Thyroid gland (tissue), 4 donors: ENCODE measurements around the gene ZNF22. TPM values are rescaled to one million over a fixed set of nuclear protein-coding genes. Genes with fewer than 3 reads are reported as not detected.

Experiments
- DNase-seq, 2 donors: peaks; one replicate each; pipeline ENCODE4 v3.0.0-alpha.2; 2019
- H3K27ac ChIP-seq, 3 donors: fragments of 200-600 bp; sonication (generic); 1 replicate in 2 of 3; 2 replicates in 1 of 3; pipeline ENCODE4 v1.5.1; 2016 to 2019; ENCODE audit warnings: mild to moderate bottlenecking in 1 of 3, moderate library complexity in 1 of 3
- H3K27me3 ChIP-seq: fragments of 200-600 bp; sonication (generic); one replicate; pipeline ENCODE4 v1.5.1; 2019
- H3K36me3 ChIP-seq, 2 donors: fragments of 200-600 bp; sonication (generic); one replicate each; pipeline ENCODE4 v1.5.1; 2016 to 2019
- H3K4me1 ChIP-seq, 2 donors: fragments of 200-600 bp; sonication (generic); one replicate each; pipeline ENCODE4 v1.5.1; 2017 to 2019
- H3K4me3 ChIP-seq, 3 donors: fragments of 200-600 bp; sonication (generic); replicated peaks in 1 of 3; 1 replicate in 2 of 3; 2 replicates in 1 of 3; pipeline ENCODE4 v1.5.1; 2016; ENCODE audit warnings: mild to moderate bottlenecking in 1 of 3
- H3K9me3 ChIP-seq: fragments of 200-600 bp; sonication (generic); one replicate; pipeline ENCODE4 v1.5.1; 2017
- CTCF ChIP-seq, 6 experiments: fragments of 200-600 bp in 3 of 6; fragments of 450-650 bp in 3 of 6; sonication (generic) in 3 of 6; IDR thresholded peaks; one replicate each; pipeline ENCODE4 v1.5.1; 2016 to 2019; ENCODE audit warnings: antibody characterized with exemption in 6 of 6, mild to moderate bottlenecking in 2 of 6, inconsistent platforms in 1 of 6, moderate library complexity in 1 of 6
- POLR2A ChIP-seq, 2 donors: fragments of 450-650 bp; IDR thresholded peaks; one replicate each; pipeline ENCODE4 v1.6.1; 2017; ENCODE audit warnings: antibody characterized with exemption in 2 of 2, mild to moderate bottlenecking in 2 of 2, moderate library complexity in 1 of 2
- WGBS, 2 donors: methylation state at CpG; one replicate each; pipeline ENCODE4 v1.1.5; 2017; 5-methylcytosine and 5-hydroxymethylcytosine counted together
- intact Hi-C: fragments of 100-400 bp; cut with DNase I; formaldehyde crosslinking; loops from one replicate; pipeline ENCODE4 v1.15.1; 2023
- total RNA-seq, 4 donors: library from RNA; depleted of rRNA; stranded (reverse); fragments of >200 nt; gene quantifications; one replicate each; pipeline ENCODE4 v1.2.3, GENCODE V29; 2016

The ZNF22 gene
- total RNA-seq, 4 donors from 2014 or later: 28.5 to 40.3 (median 33.1) TPM

GRCh38 chr10:44986670-44987069, 14.1 kb upstream of the ZNF22 start:
- WGBS, 2 donors: 70 to 74% methylated on average over 3 of the region's 3 CpGs
- peak overlapping the region in 2 of 3 donors; percentile 1 to 56 for H3K27ac ChIP-seq
- TF ChIP-seq CTCF (IDR thresholded peaks at IDR 0.05): no peak
- TF ChIP-seq POLR2A (IDR thresholded peaks at IDR 0.05): no peak
- peaks cover 0 to 50% of the 10 kb centered on the region in 2 donors for H3K4me1 ChIP-seq
- no peaks in the 10 kb centered on the region for H3K9me3 ChIP-seq
- no peaks in the 10 kb centered on the region for H3K27me3 ChIP-seq
- DNase-seq: no peak
- peaks cover 81 to 83% of the 10 kb centered on the region in 2 donors for H3K36me3 ChIP-seq
- intact Hi-C loops: no loop called here
- H3K4me3 ChIP-seq: no peak overlapping the region

- Histone ChIP-seq H3K4me1 (peaks cover 0 to 61% of the 10 kb centered on the region in 2 donors), H3K4me3 (no peak overlapping the region), H3K27me3 (no peaks in the 10 kb centered on the region), H3K27ac (no peak overlapping the region), H3K9me3 (no peaks in the 10 kb centered on the region), H3K36me3 (peaks cover 86 to 87% of the 10 kb centered on the region in 2 donors)
- WGBS, 2 donors: 88% methylated on average over 7 to 10 of the region's 10 CpGs
- TF ChIP-seq POLR2A (IDR thresholded peaks at IDR 0.05) (no peak), CTCF (IDR thresholded peaks at IDR 0.05) (no peak)
- DNase-seq: no peak
- intact Hi-C loops: no loop called here
Measured at GRCh38 chr10:44988957-44989585, 11.7 kb upstream of the ZNF22 start.

GRCh38 chr10:44989597-44990301, 11.0 kb upstream of the ZNF22 start:
- TF ChIP-seq POLR2A (IDR thresholded peaks at IDR 0.05) (no peak), CTCF (IDR thresholded peaks at IDR 0.05) (no peak)
- DNase-seq: peak in 1 of 2 donors; percentile 3
- intact Hi-C loops: no loop called here
- Histone ChIP-seq H3K27me3 (no peaks in the 10 kb centered on the region), H3K36me3 (peaks cover 80 to 81% of the 10 kb centered on the region in 2 donors), H3K4me3 (no peak overlapping the region), H3K4me1 (peaks cover 1 to 61% of the 10 kb centered on the region in 2 donors), H3K9me3 (no peaks in the 10 kb centered on the region), H3K27ac (peak overlapping the region in 1 of 3 donors; percentile 43)
- WGBS, 2 donors: 77 to 85% methylated on average over 12 to 14 of the region's 14 CpGs

- no peak for TF ChIP-seq CTCF (IDR thresholded peaks at IDR 0.05)
- no peak for TF ChIP-seq POLR2A (IDR thresholded peaks at IDR 0.05)
- Histone ChIP-seq H3K9me3 (no peaks in the 10 kb centered on the region), H3K27ac (peak overlapping the region in 1 of 3 donors; percentile 43), H3K4me3 (no peak overlapping the region), H3K27me3 (no peaks in the 10 kb centered on the region), H3K4me1 (peaks cover 6 to 63% of the 10 kb centered on the region in 2 donors), H3K36me3 (peaks cover 74 to 76% of the 10 kb centered on the region in 2 donors)
- 68 to 70% methylated on average over 8 of the region's 8 CpGs for WGBS, 2 donors
- DNase-seq: peak in 1 of 2 donors; percentile 2
- intact Hi-C loops: no loop called here
Measured at GRCh38 chr10:44990302-44990655, 10.4 kb upstream of the ZNF22 start.

- peak overlapping the region in 1 of 3 donors; percentile 5 for H3K27ac ChIP-seq
- 96 to 98% methylated on average over 6 to 7 of the region's 7 CpGs for WGBS, 2 donors
Measured at GRCh38 chr10:44990965-44991364, 9.8 kb upstream of the ZNF22 start.

More at GRCh38 chr10:44990965-44991364, 9.8 kb upstream of the ZNF22 start:
- Histone ChIP-seq H3K36me3 (peaks cover 68 to 69% of the 10 kb centered on the region in 2 donors), H3K4me3 (no peak overlapping the region), H3K27me3 (no peaks in the 10 kb centered on the region), H3K4me1 (peaks cover 11 to 65% of the 10 kb centered on the region in 2 donors), H3K9me3 (no peaks in the 10 kb centered on the region)
- no peak for TF ChIP-seq POLR2A (IDR thresholded peaks at IDR 0.05)
- TF ChIP-seq CTCF (IDR thresholded peaks at IDR 0.05): no peak
- intact Hi-C loops: no loop called here
- DNase-seq: no peak
